Adrenal gland (tissue), 12 donors: ENCODE results near the gene FRMD1. TPM values are rescaled to one million over a fixed set of nuclear protein-coding genes. Genes with fewer than 3 reads are reported as not detected.
A peak's percentile ranks its signal among the peaks of the same experiment; 100 is the strongest.

Experiments
- DNase-seq, 7 donors: peaks; one replicate each; pipeline ENCODE4 v3.0.0-alpha.2; 2019 to 2020
- H3K27ac ChIP-seq, 5 donors: fragments of 200-600 bp; sonication (generic) in 4 of 5; 1 replicate in 3 of 5; 2 replicates in 2 of 5; pipeline versions ENCODE4 v1.5.1 to v1.8.0; 2016 to 2020; ENCODE audit warnings: mild to moderate bottlenecking in 1 of 5
- H3K27me3 ChIP-seq: fragments of 200-600 bp; 2 replicates; pipeline ENCODE4 v1.8.0; 2021
- H3K36me3 ChIP-seq, 2 donors: fragments of 200-600 bp; replicated peaks in 1 of 2; 1 replicate in 1 of 2; 2 replicates in 1 of 2; pipeline versions ENCODE4 v1.5.1 to v1.8.0; 2018 to 2022
- H3K4me1 ChIP-seq, 2 donors: fragments of 200-600 bp; replicated peaks in 1 of 2; 1 replicate in 1 of 2; 2 replicates in 1 of 2; pipeline versions ENCODE4 v1.5.1 to v1.8.0; 2018 to 2021
- H3K4me3 ChIP-seq, 4 donors: fragments of 200-600 bp; sonication (generic) in 3 of 4; one replicate each; pipeline ENCODE4 v1.5.1; 2016 to 2018
- H3K9me3 ChIP-seq, 3 donors: fragments of 200-600 bp; sonication (generic) in 1 of 3; replicated peaks in 1 of 3; 1 replicate in 2 of 3; 2 replicates in 1 of 3; pipeline versions ENCODE4 v1.5.1 to v1.8.0; 2016 to 2021
- CTCF ChIP-seq, 6 experiments: fragments of 450-650 bp in 4 of 6; fragments of 200-600 bp in 2 of 6; sonication (generic) in 1 of 6; IDR thresholded peaks; 1 replicate in 5 of 6; 2 replicates in 1 of 6; pipeline versions ENCODE4 v1.5.1 to v1.8.0; 2016 to 2021; ENCODE audit warnings: antibody characterized with exemption in 6 of 6, mild to moderate bottlenecking in 2 of 6, moderate library complexity in 1 of 6
- POLR2A ChIP-seq, 2 donors: fragments of 450-650 bp; IDR thresholded peaks; one replicate each; pipeline ENCODE4 v1.6.1; 2017; ENCODE audit warnings: antibody characterized with exemption in 2 of 2, mild to moderate bottlenecking in 2 of 2, moderate library complexity in 1 of 2
- WGBS, 4 donors: extraction: QIAGEN DNeasy Blood & Tissue Kit in 2 of 4; methylation state at CpG; one replicate each; pipeline versions ENCODE4 v1.1.5 to v1.1.7; 2013 to 2017; 5-methylcytosine and 5-hydroxymethylcytosine counted together
- intact Hi-C, 2 donors: fragments of 100-400 bp; cut with DNase I; formaldehyde crosslinking; loops; one replicate each; pipeline versions ENCODE4 v1.14.1 to v1.15.0; 2022 to 2023
- polyA plus RNA-seq, 3 donors: library from polyadenylated mRNA; stranded (reverse); fragments of 200-250 nt in 2 of 3; fragments of 350-450 nt in 1 of 3; fragmentation: Illumina TruSeq in 1 of 3; extraction: RNeasy Lipid Tissue Mini Kit (QIAGEN cat#74804) in 1 of 3; gene quantifications; one replicate each; pipeline ENCODE4 v1.2.3, GENCODE V29; 2013 to 2014
- total RNA-seq, 9 donors: library from RNA; depleted of rRNA in 4 of 9; stranded (reverse); fragments of >200 nt in 4 of 9; fragments of 120-200 nt in 1 of 9; fragmentation: NEBNext Ultra II Directional in 1 of 9; extraction: Animal tissue kit (Norgen Biotek cat#: 25700) in 1 of 9; gene quantifications; one replicate each; pipeline versions ENCODE4 v1.1.0 to v1.2.4, GENCODE V29; 2013 to 2023
- donor health status: healthy with polysubstance abuse.
- donor health status: Bipolar disorder and iron deficiency.
- donor health status: DM: yes; HTN: yes; CAD: no.
- donor health status: DM: no; HTN: no; CAD: no.
- donor health status: DM: no; HTN: no; CAD: no.
- donor health status: DM: yes; HTN: yes; CAD: no.

The FRMD1 gene
- total and polyA plus RNA-seq, 12 donors, result under 0.01 to 0.32 (median 0.14) TPM; not detected in 7

- no peak for TF ChIP-seq POLR2A (IDR thresholded peaks at IDR 0.05)
- TF ChIP-seq CTCF (IDR thresholded peaks at IDR 0.05), result no peak
- Histone ChIP-seq H3K36me3 (no peaks in the 10 kb centered on the region), H3K27ac (no peak overlapping the region), H3K9me3 (no peaks in the 10 kb centered on the region), H3K27me3 (no peaks in the 10 kb centered on the region), H3K4me1 (no peaks in the 10 kb centered on the region), H3K4me3 (no peak overlapping the region)
- intact Hi-C loops, result no loop called here
- WGBS, 4 donors, result 75 to 90% (median 77%) methylated on average over 16 of the region's 16 CpGs
- no peak for DNase-seq
Measured at GRCh38 chr6:168090064-168090690, 11.2 kb upstream of the FRMD1 start.

DNA sequence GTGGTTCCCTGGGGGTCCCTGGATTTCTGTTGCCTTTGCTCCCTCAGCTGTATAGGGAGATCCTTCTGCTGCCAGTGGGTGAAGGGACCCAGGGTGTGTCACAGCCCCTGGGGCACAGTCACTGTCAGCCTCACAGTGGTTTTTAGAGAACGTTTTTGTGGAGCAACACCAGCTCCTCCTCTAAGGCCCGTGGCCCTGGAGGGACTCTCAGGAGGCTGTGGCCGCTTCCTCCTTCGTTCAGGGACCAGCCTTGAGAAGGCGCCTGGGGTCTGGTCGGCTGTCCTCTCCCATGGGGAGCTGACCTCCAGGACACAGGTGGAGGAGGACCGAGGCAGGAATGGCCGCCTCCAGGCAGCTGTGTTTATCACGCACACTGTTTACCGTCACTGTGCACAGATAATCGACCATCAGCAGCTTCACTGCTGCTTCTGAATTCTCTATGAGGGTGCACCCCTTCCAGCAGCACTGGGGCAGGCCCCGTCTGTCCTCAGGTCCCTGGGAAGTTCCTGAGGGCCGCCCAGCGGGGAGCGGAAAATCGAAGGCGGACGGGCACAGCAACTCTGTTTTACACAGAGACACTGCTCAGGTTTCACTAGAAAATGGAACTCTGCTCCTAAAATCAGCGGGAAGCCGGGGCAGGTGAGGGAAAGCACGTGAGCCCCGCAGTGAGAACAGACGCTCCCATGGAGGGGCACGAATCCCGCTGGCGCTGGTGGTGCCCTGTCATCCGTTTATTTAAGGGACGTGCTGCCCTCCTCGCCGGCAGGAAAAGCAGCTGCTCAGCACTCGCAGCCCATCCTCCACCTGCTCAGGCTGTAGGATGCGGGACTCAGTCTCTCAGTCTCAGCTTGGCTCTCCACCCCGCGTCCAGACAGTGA is 10.4 kb upstream of the FRMD1 start:
- intact Hi-C loops, result no loop called here
- Histone ChIP-seq H3K36me3 (no peaks in the 10 kb centered on the region), H3K27me3 (no peaks in the 10 kb centered on the region), H3K4me3 (no peak overlapping the region), H3K27ac (no peak overlapping the region), H3K9me3 (no peaks in the 10 kb centered on the region), H3K4me1 (no peaks in the 10 kb centered on the region)
- DNase-seq, result no peak
- 76 to 86% (median 80%) methylated on average over 24 to 34 of the region's 34 CpGs for WGBS, 4 donors
- TF ChIP-seq CTCF (IDR thresholded peaks at IDR 0.05) (no peak), POLR2A (IDR thresholded peaks at IDR 0.05) (no peak)

DNA sequence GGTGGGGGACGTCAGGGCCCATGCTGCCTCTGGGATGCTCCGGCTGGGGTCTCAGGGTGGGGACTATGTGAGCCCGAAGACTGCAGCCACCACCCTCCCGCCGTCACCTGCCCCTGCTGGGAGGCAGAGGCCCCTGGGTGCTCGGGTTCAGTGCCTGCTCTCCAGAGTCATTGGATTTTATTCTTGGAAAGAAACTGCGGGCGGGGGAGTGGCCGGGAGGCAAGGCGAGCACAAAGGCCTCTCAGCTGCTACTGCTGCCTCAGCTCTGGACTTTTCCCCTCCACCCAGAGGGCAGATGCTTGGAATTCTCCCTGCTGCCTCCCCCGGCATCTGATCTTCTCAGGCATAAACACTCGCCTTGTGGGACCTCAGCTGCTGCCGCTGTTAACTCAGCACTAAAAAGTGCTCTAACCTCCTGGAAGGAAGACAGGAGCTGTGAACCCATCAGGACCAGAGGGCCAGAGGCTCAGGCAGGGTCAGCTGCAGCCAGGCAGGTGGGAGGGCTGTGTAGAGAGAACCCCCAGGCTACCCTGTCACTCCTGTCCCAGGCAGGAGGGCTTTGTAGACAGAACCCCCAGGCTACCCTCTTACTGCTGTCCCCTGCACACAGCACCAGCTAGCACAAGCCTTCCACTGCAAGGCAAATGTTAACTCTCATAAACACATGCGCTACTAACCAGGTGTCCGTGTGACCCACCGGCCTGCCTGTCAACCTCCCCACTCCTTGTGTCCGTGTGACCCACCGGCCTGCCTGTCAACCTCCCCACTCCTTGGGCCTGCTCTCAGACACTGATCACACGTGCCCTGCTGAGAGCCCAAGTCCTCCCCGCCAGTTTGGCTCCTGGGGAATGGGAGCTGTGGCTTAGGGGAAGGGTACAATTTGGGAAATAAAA is 9.4 kb upstream of the FRMD1 start:
- peak in 5 of 7 donors; percentile 13 to 62 (median 28) for DNase-seq
- Histone ChIP-seq H3K9me3 (no peaks in the 10 kb centered on the region), H3K4me1 (no peaks in the 10 kb centered on the region), H3K27ac (no peak overlapping the region), H3K36me3 (no peaks in the 10 kb centered on the region), H3K27me3 (no peaks in the 10 kb centered on the region), H3K4me3 (no peak overlapping the region)
- no peak for TF ChIP-seq POLR2A (IDR thresholded peaks at IDR 0.05)
- no peak for TF ChIP-seq CTCF (IDR thresholded peaks at IDR 0.05)
- intact Hi-C loops, result no loop called here
- WGBS, 4 donors, result 69 to 71% (median 70%) methylated on average over 12 to 20 of the region's 20 CpGs
